H1 (cell line): Measurements from ENCODE around the gene C18orf63. TPM values are rescaled to one million over a fixed set of nuclear protein-coding genes. Genes with fewer than 3 reads are reported as not detected.

Source experiments
- CTCF ChIA-PET: fragments of 300-600 bp; sonication (Branson Sonifier 250); formaldehyde crosslinking; loops from one replicate; lab custom pipeline; 2021; ENCODE audit not compliant: partially characterized antibody; lab: Charles Lee
- POLR2A ChIA-PET: fragments of 300-600 bp; sonication (Branson Sonifier 250); formaldehyde crosslinking; loops from one replicate; lab custom pipeline; 2021; ENCODE audit warnings: inconsistent platforms; ENCODE audit not compliant: partially characterized antibody; lab: Charles Lee
- DNase-seq, 2 experiments: peaks; one replicate each; pipeline versions ENCODE4 v3.0.0 to v3.0.0-alpha.2; 2010 to 2022; ENCODE audit warnings: low spot score in 2 of 2, low read depth in 1 of 2, mixed read lengths in 1 of 2
- FAIRE-seq: peaks from 2 replicates; lab custom pipeline; 2011; peaks lifted over from hg19 to GRCh38; lab: Jason Lieb, UNC
- H2AFZ ChIP-seq: 2 replicates; pipeline ENCODE4 v1.8.1; 2012; ENCODE audit warnings: low read length, inconsistent platforms
- H2AK5ac ChIP-seq: 2 replicates; pipeline ENCODE4 v1.6.1; 2013; ENCODE audit warnings: low read depth, low read length
- H2BK120ac ChIP-seq: replicated peaks from 2 replicates; pipeline ENCODE3; 2013; ENCODE audit warnings: low read depth, low read length, inconsistent platforms
- H2BK12ac ChIP-seq: 2 replicates; pipeline ENCODE4 v1.6.1; 2013; ENCODE audit warnings: low read depth, low read length
- H2BK15ac ChIP-seq: 2 replicates; pipeline ENCODE4 v1.6.1; 2013; ENCODE audit warnings: low read length
- H2BK20ac ChIP-seq: 2 replicates; pipeline ENCODE4 v1.6.1; 2013; ENCODE audit warnings: low read length
- H2BK5ac ChIP-seq: 2 replicates; pipeline ENCODE4 v1.6.1; 2013; ENCODE audit warnings: low read depth, low read length
- H3K14ac ChIP-seq: 2 replicates; pipeline ENCODE4 v1.6.1; 2013; ENCODE audit warnings: inconsistent platforms; ENCODE audit not compliant: insufficient read length
- H3K18ac ChIP-seq: 2 replicates; pipeline ENCODE4 v1.6.1; 2013; ENCODE audit warnings: low read length; ENCODE audit errors: extremely low read depth
- H3K23ac ChIP-seq: 2 replicates; pipeline ENCODE4 v1.6.1; 2013; ENCODE audit warnings: inconsistent platforms; ENCODE audit not compliant: insufficient read length
- H3K23me2 ChIP-seq: 2 replicates; pipeline ENCODE4 v1.6.1; 2013; ENCODE audit warnings: low read depth, low read length
- H3K27ac ChIP-seq: 2 replicates; pipeline ENCODE4 v1.6.1; 2011; ENCODE audit warnings: low read depth, low read length, inconsistent platforms
- H3K27me3 ChIP-seq, 4 experiments: replicated peaks in 1 of 4; 1 replicate in 1 of 4; 2 replicates in 3 of 4; pipeline versions ENCODE4 v1.6.1 to v1.8.1; 2011 to 2013; ENCODE audit warnings: low read length in 3 of 4, mild to moderate bottlenecking in 3 of 4, inconsistent platforms in 2 of 4, mixed read lengths in 2 of 4, moderate library complexity in 1 of 4; ENCODE audit not compliant: control insufficient read depth in 3 of 4, insufficient read depth in 3 of 4; ENCODE audit errors: extremely low read depth in 1 of 4
- H3K36me3 ChIP-seq, 4 experiments: 2 replicates each; pipeline versions ENCODE4 v1.6.1 to v1.8.1; 2011 to 2013; ENCODE audit warnings: mild to moderate bottlenecking in 4 of 4, low read length in 3 of 4, moderate library complexity in 2 of 4, control low read depth in 1 of 4, inconsistent platforms in 1 of 4; ENCODE audit not compliant: insufficient read depth in 4 of 4, control insufficient read depth in 2 of 4
- H3K4ac ChIP-seq: replicated peaks from 2 replicates; pipeline ENCODE3; 2013; ENCODE audit warnings: low read length, low read depth, mixed read lengths, inconsistent platforms; ENCODE audit not compliant: insufficient read length
- H3K4me1 ChIP-seq, 4 experiments: replicated peaks in 1 of 4; 1 replicate in 1 of 4; 2 replicates in 3 of 4; pipeline versions ENCODE4 v1.6.1 to v1.8.1; 2011 to 2013; ENCODE audit warnings: low read length in 3 of 4, inconsistent platforms in 2 of 4, mixed read lengths in 1 of 4; ENCODE audit not compliant: insufficient read depth in 4 of 4, control insufficient read depth in 3 of 4
- H3K4me2 ChIP-seq, 2 experiments: 2 replicates each; pipeline versions ENCODE4 v1.6.1 to v1.8.1; 2011 to 2013; ENCODE audit warnings: low read depth in 2 of 2, low read length in 2 of 2, control low read depth in 1 of 2, inconsistent platforms in 1 of 2, mild to moderate bottlenecking in 1 of 2; ENCODE audit not compliant: insufficient read depth in 1 of 2
- H3K4me3 ChIP-seq, 4 experiments: fragments of 200-600, 300-600 bp in 1 of 4; sonication (generic), shearing (Covaris generic), sonication (Bioruptor Twin) in 1 of 4; 2 replicates each; pipeline versions ENCODE4 v1.5.1 to v1.8.1; 2011 to 2016; ENCODE audit warnings: low read length in 4 of 4, low read depth in 3 of 4, control low read depth in 2 of 4, inconsistent platforms in 2 of 4, mild to moderate bottlenecking in 2 of 4, mixed read lengths in 1 of 4, moderate library complexity in 1 of 4; ENCODE audit not compliant: insufficient read depth in 2 of 4; ENCODE audit errors: extremely low read depth in 1 of 4
- H3K56ac ChIP-seq: replicated peaks from 2 replicates; pipeline ENCODE3; 2013; ENCODE audit warnings: low read depth, mild to moderate bottlenecking, mixed read lengths, low read length, inconsistent platforms; ENCODE audit not compliant: insufficient read length
- H3K79me1 ChIP-seq: 2 replicates; pipeline ENCODE4 v1.6.1; 2013; ENCODE audit warnings: low read depth, low read length, control low read depth
- H3K79me2 ChIP-seq, 2 experiments: 2 replicates each; pipeline versions ENCODE4 v1.6.1 to v1.8.1; 2012 to 2013; ENCODE audit warnings: low read length in 2 of 2, mild to moderate bottlenecking in 2 of 2, inconsistent platforms in 1 of 2; ENCODE audit not compliant: insufficient read depth in 2 of 2, control insufficient read depth in 1 of 2
- H3K9ac ChIP-seq, 4 experiments: replicated peaks in 1 of 4; 1 replicate in 1 of 4; 2 replicates in 3 of 4; pipeline versions ENCODE4 v1.6.1 to v1.8.1; 2011 to 2013; ENCODE audit warnings: low read depth in 3 of 4, low read length in 3 of 4, control low read depth in 2 of 4, mild to moderate bottlenecking in 2 of 4, moderate library complexity in 2 of 4, inconsistent platforms in 1 of 4; ENCODE audit errors: extremely low read depth in 1 of 4
- H3K9me3 ChIP-seq, 2 experiments: 2 replicates each; pipeline versions ENCODE4 v1.6.1 to v1.8.1; 2012 to 2013; ENCODE audit warnings: mild to moderate bottlenecking in 2 of 2, moderate library complexity in 2 of 2, control low read depth in 1 of 2, inconsistent platforms in 1 of 2, low read depth in 1 of 2, low read length in 1 of 2, mixed read lengths in 1 of 2; ENCODE audit not compliant: insufficient read depth in 2 of 2
- H4K20me1 ChIP-seq, 2 experiments: replicated peaks in 1 of 2; 2 replicates each; pipeline versions ENCODE3 to v1.8.1; 2011 to 2013; ENCODE audit warnings: inconsistent platforms in 2 of 2, low read length in 2 of 2, mild to moderate bottlenecking in 1 of 2; ENCODE audit not compliant: insufficient read depth in 2 of 2, control insufficient read depth in 1 of 2
- H4K5ac ChIP-seq: 2 replicates; pipeline ENCODE4 v1.6.1; 2013; ENCODE audit warnings: low read length, low read depth, mixed read lengths, inconsistent platforms; ENCODE audit not compliant: insufficient read length
- H4K8ac ChIP-seq: 2 replicates; pipeline ENCODE4 v1.8.0; 2013; ENCODE audit warnings: mild to moderate bottlenecking, moderate library complexity, low read length, inconsistent platforms; ENCODE audit not compliant: insufficient read depth; ENCODE audit errors: extremely low read depth
- H4K91ac ChIP-seq: replicated peaks from 2 replicates; pipeline ENCODE3; 2013; ENCODE audit warnings: low read length, mixed read lengths, inconsistent platforms; ENCODE audit not compliant: insufficient read length
- CBX8 ChIP-seq: fragments of 300-800, 300-1000 bp; sonication (generic); IDR thresholded peaks from 2 replicates; pipeline ENCODE4 v1.7.1; 2016; ENCODE audit warnings: low read depth, low read length, borderline replicate concordance
- CHD1 ChIP-seq: IDR thresholded peaks from 2 replicates; pipeline ENCODE4 v1.6.1; 2012; ENCODE audit warnings: low read depth, low read length, improper control_type of control experiment
- FOSL1 ChIP-seq: IDR thresholded peaks from 2 replicates; pipeline ENCODE4 v1.6.1; 2011; ENCODE audit warnings: mild to moderate bottlenecking, low read depth, low read length, moderate library complexity; ENCODE audit not compliant: insufficient read depth
- HDAC2 ChIP-seq, 2 experiments: fragments of 300-600 bp in 1 of 2; sonication (generic) in 1 of 2; IDR thresholded peaks; 2 replicates each; pipeline ENCODE4 v1.6.1; 2011 to 2012; ENCODE audit warnings: low read depth in 2 of 2, low read length in 2 of 2, mild to moderate bottlenecking in 2 of 2, moderate library complexity in 2 of 2, borderline replicate concordance in 1 of 2, inconsistent platforms in 1 of 2
- JUN ChIP-seq: IDR thresholded peaks from 2 replicates; pipeline ENCODE4 v1.6.1; 2011; ENCODE audit warnings: low read depth, mild to moderate bottlenecking, improper control_type of control experiment, low read length
- NRF1 ChIP-seq: IDR thresholded peaks from 2 replicates; pipeline ENCODE4 v1.6.1; 2011; ENCODE audit warnings: mild to moderate bottlenecking, low read depth, low read length, improper control_type of control experiment
- POU5F1 ChIP-seq: IDR thresholded peaks from 2 replicates; pipeline ENCODE4 v1.6.1; 2011; ENCODE audit warnings: low read depth, mild to moderate bottlenecking, low read length, moderate library complexity
- RXRA ChIP-seq: IDR thresholded peaks from 2 replicates; pipeline ENCODE4 v1.6.1; 2011; ENCODE audit warnings: low read depth, mild to moderate bottlenecking, low read length, moderate library complexity; ENCODE audit not compliant: insufficient read depth
- SIN3A ChIP-seq, 2 experiments: IDR thresholded peaks in 1 of 2; conservative IDR thresholded peaks in 1 of 2; 2 replicates each; pipeline ENCODE4 v1.6.1; 2011 to 2012; ENCODE audit warnings: low read length in 2 of 2, improper control_type of control experiment in 1 of 2, low read depth in 1 of 2, mild to moderate bottlenecking in 1 of 2
- TAF1 ChIP-seq: IDR thresholded peaks from 2 replicates; pipeline ENCODE4 v1.6.1; 2011; ENCODE audit warnings: mild to moderate bottlenecking, low read depth, low read length
- TAF7 ChIP-seq: optimal IDR thresholded peaks from 2 replicates; pipeline ENCODE3; 2011; ENCODE audit warnings: low read depth, mild to moderate bottlenecking, inconsistent platforms, low read length, moderate library complexity, borderline replicate concordance
- WGBS, 2 experiments: shearing (Covaris generic) in 1 of 2; methylation state at CpG; one replicate each; pipeline versions ENCODE4 v1.1.6 to v1.1.7; 2013 to 2015; ENCODE audit warnings: low lambda C conversion rate in 2 of 2, mixed read lengths in 2 of 2, inconsistent platforms in 1 of 2, low coverage in 1 of 2, missing lambda C conversion rate in 1 of 2; ENCODE audit not compliant: insufficient replicate concordance in 2 of 2, insufficient coverage in 1 of 2, insufficient read length in 1 of 2; ENCODE audit errors: extremely low coverage in 1 of 2, missing lambda C conversion rate in 1 of 2; 5-methylcytosine and 5-hydroxymethylcytosine counted together
- polyA plus RNA-seq, 7 experiments: library from polyadenylated mRNA; depleted of rRNA in 3 of 7; stranded (reverse) in 5 of 7; unstranded in 2 of 7; fragments of >200 nt in 5 of 7; fragments of 200-250 nt in 2 of 7; gene quantifications; 1 replicate in 5 of 7; 2 replicates in 1 of 7; 4 replicates in 1 of 7; pipeline versions ENCODE4 v1.2.1 to v1.2.3, GENCODE V29; 2011 to 2013; ENCODE audit warnings: missing spikeins in 2 of 7, mixed read lengths in 2 of 7
- total RNA-seq: library from RNA; stranded (reverse); fragmentation: NEBNext Ultra II Directional; extraction: Animal tissue kit (Norgen Biotek cat#: 25700); gene quantifications from 2 replicates; pipeline ENCODE4 v1.2.1, GENCODE V29; 2021

The C18orf63 gene
- total and polyA plus RNA-seq, 2 of the 8 experiments (the other 6 are each of a cell fraction or from before 2014, with no cell fraction given): not detected

GRCh38 chr18:74314759-74315463 is 728 bp upstream of the C18orf63 start:
- WGBS, 2 experiments: 88 to 100% methylated on average over 1 to 22 of the region's 22 CpGs

More at GRCh38 chr18:74314759-74315463, 728 bp upstream of the C18orf63 start:
- Histone ChIP-seq H2BK20ac (no peak overlapping the region), H2AK5ac (no peak overlapping the region), H3K27ac (no peak overlapping the region), H3K4me1 (peaks cover 0 to 2% (median 0%) of the 10 kb centered on the region in 4 experiments; a peak in 2 of 7 replicates), H3K79me1 (no peaks in the 10 kb centered on the region), H2AFZ (no peak overlapping the region), H3K36me3 (no peaks in the 10 kb centered on the region), H3K56ac (no peak overlapping the region), H2BK12ac (no peak overlapping the region), H3K4me2 (no peak overlapping the region), H3K9me3 (peaks cover 0 to 18% of the 10 kb centered on the region in 2 experiments; a peak in 1 of 4 replicates), H3K23ac (no peak overlapping the region), H3K79me2 (no peaks in the 10 kb centered on the region), H3K18ac (no peak overlapping the region), H4K20me1 (no peaks in the 10 kb centered on the region), H4K5ac (no peak overlapping the region), H3K9ac (no peak overlapping the region), H3K23me2 (no peaks in the 10 kb centered on the region), H2BK120ac (no peak overlapping the region), H3K4ac (no peak overlapping the region), H4K91ac (peak overlapping the region; percentile 10), H3K4me3 (no peak overlapping the region), H3K14ac (no peak overlapping the region), H3K27me3 (no peaks in the 10 kb centered on the region), H4K8ac (no peak overlapping the region), H2BK15ac (no peak overlapping the region), H2BK5ac (no peak overlapping the region)
- FAIRE-seq (no peak), DNase-seq (no peak)
- ChIA-PET CTCF (no interaction called here), POLR2A (no interaction called here)
- TF ChIP-seq CHD1 (no peak), JUN (no peak), TAF7 (no peak), NRF1 (no peak), RXRA (no peak), CBX8 (no peak), FOSL1 (no peak), POU5F1 (no peak), SIN3A (conservative IDR thresholded peaks at IDR 0.05 in 1 of 2, IDR thresholded peaks at IDR 0.05 in 1 of 2; ENCODE audit: low read depth in 1 of 2, low read length in 2 of 2) (no peak), TAF1 (no peak), HDAC2 (IDR thresholded peaks at IDR 0.05; ENCODE audit: borderline replicate concordance in 1 of 2, low read depth in 2 of 2, low read length in 2 of 2) (no peak)
